BE2C (cell line): ENCODE measurements around the gene TSTD2.
"Not testable (repeated sequence)": the region's sequence is repeated elsewhere in the genome, so short reads cannot be mapped to it uniquely, and the experiment has no call there.

ENCODE experiments used
- DNase-seq: peaks from one replicate; pipeline ENCODE4 v3.0.0-alpha.2; 2020
- H3K27me3 ChIP-seq: fragments of 250-450 bp; sonication (Bioruptor Pico); 2 replicates; pipeline ENCODE4 v1.5.1; 2020; ENCODE audit warnings: mild to moderate bottlenecking
- H3K36me3 ChIP-seq: fragments of 250-450 bp; sonication (Bioruptor Pico); 2 replicates; pipeline ENCODE4 v1.5.1; 2020; ENCODE audit warnings: mild to moderate bottlenecking
- H3K4me1 ChIP-seq: fragments of 250-450 bp; sonication (Bioruptor Pico); 2 replicates; pipeline ENCODE4 v1.5.1; 2020
- H3K4me3 ChIP-seq: 2 replicates; pipeline ENCODE4 v1.5.1; 2011; ENCODE audit warnings: low read depth, low read length
- H3K9me3 ChIP-seq: fragments of 250-450 bp; sonication (Bioruptor Pico); 2 replicates; pipeline ENCODE4 v1.5.1; 2020
- CTCF ChIP-seq: IDR thresholded peaks from 2 replicates; pipeline ENCODE4 v1.5.1; 2012; ENCODE audit warnings: mild to moderate bottlenecking, low read depth, low read length

The TSTD2 gene

GRCh38 chr9:97628668-97629067 is 4.5 kb downstream of the TSTD2 start:
- H3K27me3 ChIP-seq, result no peaks in the 10 kb centered on the region
- TF ChIP-seq CTCF, result no peak
- DNase-seq, result no peak
- no peak overlapping the region for H3K4me3 ChIP-seq
- H3K9me3 ChIP-seq, result no peaks in the 10 kb centered on the region
- no peaks in the 10 kb centered on the region for H3K4me1 ChIP-seq
- H3K36me3 ChIP-seq, result peaks cover 32% of the 10 kb centered on the region

DNA sequence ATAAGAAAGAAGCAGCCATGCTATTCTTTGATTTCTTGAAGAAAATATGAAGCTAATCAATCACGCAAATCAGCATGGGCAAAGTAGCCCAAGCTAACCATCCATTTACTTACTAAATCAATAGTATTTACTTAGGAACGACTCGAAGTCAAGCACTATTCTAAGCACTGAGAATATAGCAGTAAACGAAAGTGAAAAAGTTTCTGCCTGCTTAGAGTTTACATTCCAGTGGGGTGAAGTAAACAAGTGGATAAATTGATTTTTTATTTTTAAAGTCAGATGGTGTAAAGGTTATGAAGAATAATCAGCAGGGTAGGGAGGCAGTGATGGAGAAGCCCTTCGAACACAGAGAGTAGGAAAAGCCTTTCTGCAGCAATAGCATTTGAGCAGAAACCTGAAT is 5.5 kb downstream of the TSTD2 start:
- Histone ChIP-seq H3K9me3 (no peaks in the 10 kb centered on the region), H3K4me1 (no peaks in the 10 kb centered on the region), H3K4me3 (no peak overlapping the region), H3K27me3 (no peaks in the 10 kb centered on the region), H3K36me3 (peaks cover 41% of the 10 kb centered on the region)
- TF ChIP-seq CTCF, result no peak
- DNase-seq, result no peak

GRCh38 chr9:97625620-97626019 is 7.5 kb downstream of the TSTD2 start:
- Histone ChIP-seq H3K4me1 (no peaks in the 10 kb centered on the region), H3K27me3 (no peaks in the 10 kb centered on the region), H3K36me3 (peaks cover 54% of the 10 kb centered on the region), H3K9me3 (no peaks in the 10 kb centered on the region), H3K4me3 (no peak overlapping the region)
- no peak for TF ChIP-seq CTCF
- no peak for DNase-seq

DNA sequence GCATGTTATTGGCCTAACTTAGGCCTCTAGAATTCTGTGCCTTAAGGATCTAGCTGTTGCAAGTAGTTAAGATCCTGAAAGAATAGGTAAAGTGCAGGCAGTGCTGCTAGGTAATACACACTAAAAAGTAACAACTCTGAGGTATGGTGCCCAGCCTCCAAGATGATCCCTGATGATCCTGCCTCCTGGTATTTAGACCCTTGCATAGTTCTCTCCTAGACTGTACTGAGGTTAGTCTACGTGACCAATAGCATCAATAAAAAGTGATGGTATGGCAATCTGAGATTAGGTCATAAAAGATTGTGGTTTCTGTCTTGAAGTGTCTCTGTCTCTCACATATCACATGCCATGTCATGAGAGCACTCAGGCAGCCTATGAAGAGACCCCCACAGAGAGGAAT is 9.2 kb downstream of the TSTD2 start:
- no peak for DNase-seq
- no peaks in the 10 kb centered on the region for H3K27me3 ChIP-seq
- TF ChIP-seq CTCF, result no peak

GRCh38 chr9:97622483-97622882 is 10.7 kb downstream of the TSTD2 start:
- not testable (repeated sequence) for DNase-seq, H3K4me1 ChIP-seq, H3K9me3 ChIP-seq, H3K27me3 ChIP-seq, H3K4me3 ChIP-seq
- H3K36me3 ChIP-seq, result peaks cover 65% of the 10 kb centered on the region

More for the DNA sequence above, 9.2 kb downstream of the TSTD2 start:
- no peaks in the 10 kb centered on the region for H3K4me1 ChIP-seq
- no peak overlapping the region for H3K4me3 ChIP-seq
- peaks cover 61% of the 10 kb centered on the region for H3K36me3 ChIP-seq
- no peaks in the 10 kb centered on the region for H3K9me3 ChIP-seq

DNA sequence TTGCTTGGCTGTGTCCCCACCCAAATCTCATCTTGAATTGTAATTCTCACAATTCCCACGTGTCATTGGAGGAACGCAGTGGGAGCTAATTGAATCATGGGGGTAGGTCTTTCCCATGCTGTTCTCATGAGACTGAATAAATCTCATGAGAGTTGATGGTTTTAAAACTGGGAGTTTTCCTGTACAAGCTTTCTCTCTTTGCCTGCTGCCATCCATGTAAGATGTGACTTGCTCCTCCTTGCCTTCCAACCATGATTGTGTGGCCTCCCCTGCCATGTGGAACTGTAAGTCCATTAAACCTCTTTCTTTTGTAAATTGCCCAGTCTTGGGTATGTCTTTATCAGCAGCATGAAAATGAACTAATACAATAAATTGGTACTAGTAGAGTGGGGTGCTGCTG is 13.1 kb downstream of the TSTD2 start:
- H3K9me3 ChIP-seq, DNase-seq, H3K4me3 ChIP-seq, H3K4me1 ChIP-seq, H3K27me3 ChIP-seq: not testable (repeated sequence)
- peaks cover 63% of the 10 kb centered on the region for H3K36me3 ChIP-seq

DNA sequence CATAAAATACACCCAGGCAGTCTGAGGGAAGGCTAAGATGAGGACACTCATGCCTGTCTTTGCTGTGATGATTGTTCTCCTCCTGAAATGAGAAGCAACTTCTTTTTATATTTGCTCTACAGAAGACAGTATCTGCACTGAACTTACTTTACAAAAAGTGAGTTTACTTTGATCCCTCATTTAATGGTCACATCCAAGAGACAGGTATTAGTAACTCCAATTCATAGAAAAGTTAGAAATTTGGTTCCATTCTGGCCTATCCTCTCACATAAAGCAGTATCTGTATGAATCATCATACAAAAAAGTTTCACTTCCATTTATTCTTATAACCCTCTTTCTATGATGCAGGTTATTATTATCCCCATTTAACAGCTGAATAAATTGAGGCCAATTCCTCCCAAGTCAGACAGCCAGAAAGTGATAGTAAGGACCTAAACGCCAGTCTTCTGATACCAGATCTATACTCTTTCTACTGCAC is 15.2 kb downstream of the TSTD2 start:
- TF ChIP-seq CTCF, result no peak
- peaks cover 49% of the 10 kb centered on the region for H3K36me3 ChIP-seq
- DNase-seq, result no peak

More for the DNA sequence above, 15.2 kb downstream of the TSTD2 start:
- Histone ChIP-seq H3K4me3 (no peak overlapping the region), H3K9me3 (no peaks in the 10 kb centered on the region), H3K27me3 (no peaks in the 10 kb centered on the region), H3K4me1 (no peaks in the 10 kb centered on the region)
